NT2/D1 (cell line): ENCODE results near the gene TMEM225B.

Experiments used
- SUZ12 ChIP-seq: IDR thresholded peaks from 2 replicates; pipeline ENCODE4 v1.6.1; 2011; ENCODE audit not compliant: insufficient read length, insufficient read depth; ENCODE audit errors: extremely low read depth
- YY1 ChIP-seq: IDR thresholded peaks from 2 replicates; pipeline ENCODE4 v1.6.1; 2011; ENCODE audit not compliant: insufficient read length, insufficient read depth
- ZNF274 ChIP-seq: IDR thresholded peaks from 2 replicates; pipeline ENCODE4 v1.6.1; 2011; ENCODE audit warnings: mild to moderate bottlenecking, low read depth, low read length

DNA sequence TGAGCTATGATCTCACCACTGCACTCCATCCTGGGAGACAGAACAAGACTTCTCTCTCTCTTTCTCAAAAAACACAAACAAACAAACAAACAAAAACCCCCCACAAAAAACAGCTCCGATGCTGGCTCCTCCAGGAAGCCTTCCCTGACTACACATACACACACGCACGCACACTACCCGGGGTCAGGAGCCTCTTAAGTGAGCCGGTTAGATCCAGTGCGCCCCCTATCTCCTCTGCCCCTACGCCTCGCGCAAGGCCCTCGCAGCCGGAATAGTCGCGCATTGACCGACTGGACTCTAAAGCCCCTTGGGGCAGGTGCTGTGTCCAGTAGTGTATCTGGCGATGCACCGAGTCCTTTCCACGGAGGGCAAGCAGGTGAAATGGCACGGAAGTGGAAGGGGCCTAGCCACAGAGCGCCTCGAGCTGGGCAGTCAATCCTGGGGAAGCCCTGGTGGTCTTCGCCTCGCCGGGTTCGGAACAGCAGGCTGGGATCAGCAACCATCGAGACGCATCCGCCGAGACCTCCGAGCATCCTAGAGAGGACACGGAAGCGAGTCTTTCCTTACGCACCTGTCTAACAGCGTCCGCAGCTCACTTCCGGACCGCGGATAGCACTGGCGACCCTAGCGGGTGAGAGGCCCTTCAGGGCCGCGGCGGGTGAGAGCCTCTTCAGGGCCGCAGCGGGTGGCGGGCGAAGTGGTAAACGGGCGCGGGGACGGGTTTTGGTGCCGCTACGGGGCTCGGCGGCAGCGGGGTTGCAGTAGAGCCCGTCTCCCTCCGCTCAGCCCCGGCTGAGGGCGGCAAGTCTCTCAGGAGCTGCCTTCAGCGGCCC is 18.5 kb downstream of the TMEM225B start, which contains the start of gene ZSCAN25:
- TF ChIP-seq YY1 (no peak), ZNF274 (no peak), SUZ12 (no peak)
